HepG2 (cell line): Measurements from ENCODE around the gene MAFF. TPM values are rescaled to one million over a fixed set of nuclear protein-coding genes. Genes with fewer than 3 reads are reported as not detected.
A peak's percentile ranks its signal among the peaks of the same experiment; 100 is the strongest.

Source experiments
- CBX1 ChIP-seq: IDR thresholded peaks from one replicate; pipeline ENCODE4 v1.6.1; 2016; ENCODE audit warnings: antibody characterized with exemption, low read depth
- ELF3 ChIP-seq: IDR thresholded peaks from 2 replicates; pipeline ENCODE4 v1.6.1; 2016; ENCODE audit warnings: missing genetic modification reagents, missing compliant biosample characterization
- ETV6 ChIP-seq: sonication (generic); formaldehyde crosslinking; conservative IDR thresholded peaks from 2 replicates; pipeline ENCODE4 v1.4.0; 2020; ENCODE audit warnings: missing genetic modification reagents
- HNF4A ChIP-seq: sonication (generic); formaldehyde crosslinking; IDR thresholded peaks from 2 replicates; pipeline ENCODE4 v1.4.0; 2020; ENCODE audit warnings: missing genetic modification reagents
- KDM5A ChIP-seq: fragments of 200-600 bp; sonication (generic); IDR thresholded peaks from 2 replicates; pipeline ENCODE4 v1.7.0; 2018; ENCODE audit warnings: antibody characterized with exemption, mild to moderate bottlenecking, low read length, borderline replicate concordance
- MAFF ChIP-seq: IDR thresholded peaks from 2 replicates; pipeline ENCODE4 v1.6.1; 2011; ENCODE audit warnings: low read depth, low read length, improper control_type of control experiment
- MTF2 ChIP-seq: sonication (generic); formaldehyde crosslinking; IDR thresholded peaks from 2 replicates; pipeline ENCODE4 v1.5.0; 2020; ENCODE audit warnings: missing genetic modification reagents, borderline replicate concordance
- MYNN ChIP-seq: sonication (generic); formaldehyde crosslinking; IDR thresholded peaks from 2 replicates; pipeline ENCODE4 v1.4.0; 2020; ENCODE audit warnings: mild to moderate bottlenecking, low read depth, missing genetic modification reagents
- NFATC3 ChIP-seq: sonication (generic); formaldehyde crosslinking; IDR thresholded peaks from 2 replicates; pipeline ENCODE4 v1.5.1; 2020; ENCODE audit warnings: mild to moderate bottlenecking, missing genetic modification reagents
- NR2F6 ChIP-seq, 2 experiments: IDR thresholded peaks; 2 replicates each; pipeline ENCODE4 v1.6.1; 2016; ENCODE audit warnings: antibody characterized with exemption in 1 of 2, mild to moderate bottlenecking in 1 of 2
- PHF8 ChIP-seq: sonication (generic); formaldehyde crosslinking; IDR thresholded peaks from 2 replicates; pipeline ENCODE4 v1.5.0; 2020; ENCODE audit warnings: missing genetic modification reagents
- TAF1 ChIP-seq: sonication (generic); formaldehyde crosslinking; IDR thresholded peaks from 2 replicates; pipeline ENCODE4 v1.4.0; 2020; ENCODE audit warnings: missing genetic modification reagents
- U2AF2 ChIP-seq: fragments of 200-400 bp; formaldehyde crosslinking; IDR thresholded peaks from 2 replicates; pipeline ENCODE4 v1.6.1; 2017; ENCODE audit warnings: low read depth, mild to moderate bottlenecking, low read length
- ZMYM3 ChIP-seq: sonication (generic); formaldehyde crosslinking; IDR thresholded peaks from 2 replicates; pipeline ENCODE4 v1.5.1; 2020; ENCODE audit warnings: mild to moderate bottlenecking, missing genetic modification reagents
- ZNF232 ChIP-seq: sonication (generic); formaldehyde crosslinking; IDR thresholded peaks from 2 replicates; pipeline ENCODE4 v1.4.0; 2020; ENCODE audit warnings: missing genetic modification reagents, borderline replicate concordance
- ZNF260 ChIP-seq: sonication (generic); formaldehyde crosslinking; IDR thresholded peaks from 2 replicates; pipeline ENCODE4 v1.4.0; 2020; ENCODE audit warnings: missing genetic modification reagents, low read depth, mild to moderate bottlenecking, borderline replicate concordance
- ZNF562 ChIP-seq: sonication (generic); formaldehyde crosslinking; IDR thresholded peaks from 2 replicates; pipeline ENCODE4 v1.8.0; 2022; ENCODE audit warnings: missing genetic modification reagents, borderline replicate concordance
- ZNF570 ChIP-seq: sonication (generic); formaldehyde crosslinking; IDR thresholded peaks from 2 replicates; pipeline ENCODE4 v1.4.0; 2020; ENCODE audit warnings: mild to moderate bottlenecking, missing genetic modification reagents, borderline replicate concordance
- ZNF678 ChIP-seq: sonication (generic); formaldehyde crosslinking; IDR thresholded peaks from 2 replicates; pipeline ENCODE4 v1.4.0; 2020; ENCODE audit warnings: mild to moderate bottlenecking, missing genetic modification reagents
- ZNF776 ChIP-seq: sonication (generic); formaldehyde crosslinking; IDR thresholded peaks from 2 replicates; pipeline ENCODE4 v1.4.0; 2020; ENCODE audit warnings: mild to moderate bottlenecking, missing genetic modification reagents
- ZNF841 ChIP-seq: sonication (generic); formaldehyde crosslinking; IDR thresholded peaks from 2 replicates; pipeline ENCODE4 v1.8.1; 2023; ENCODE audit warnings: missing genetic modification reagents, borderline replicate concordance
- ZSCAN30 ChIP-seq: sonication (generic); formaldehyde crosslinking; IDR thresholded peaks from 2 replicates; pipeline ENCODE4 v1.5.0; 2020; ENCODE audit warnings: mild to moderate bottlenecking, missing genetic modification reagents
- polyA plus RNA-seq, 8 experiments: library from polyadenylated mRNA; depleted of rRNA in 3 of 8; stranded (reverse) in 7 of 8; unstranded in 1 of 8; fragments of >200 nt; fragmentation: Illumina TruSeq in 4 of 8; extraction: Trizol in 4 of 8; gene quantifications; 2 replicates each; pipeline versions ENCODE4 v1.2.1 to v1.2.3, GENCODE V29; 2011 to 2016; ENCODE audit warnings: low read depth in 4 of 8, missing spikeins in 1 of 8, mixed read lengths in 1 of 8; ENCODE audit not compliant: insufficient read depth in 1 of 8
- total RNA-seq, 5 experiments: library from RNA; depleted of rRNA; stranded (reverse); fragments of >200 nt; fragmentation: Illumina TruSeq; extraction: Trizol; gene quantifications; 2 replicates each; pipeline ENCODE4 v1.2.3, GENCODE V29; 2016; ENCODE audit warnings: low read depth in 1 of 5
- TF ChIP-seq, protein P1 (sequence below): sonication (generic); formaldehyde crosslinking; IDR thresholded peaks from 2 replicates; pipeline ENCODE4 v1.5.1; 2020; ENCODE audit warnings: missing genetic modification reagents, mild to moderate bottlenecking, borderline replicate concordance
- TF ChIP-seq, protein P2 (sequence below): sonication (generic); formaldehyde crosslinking; IDR thresholded peaks from 2 replicates; pipeline ENCODE4 v1.4.0; 2020; ENCODE audit warnings: missing genetic modification reagents
- TF ChIP-seq, protein P3 (sequence below): sonication (generic); formaldehyde crosslinking; IDR thresholded peaks from 2 replicates; pipeline ENCODE4 v1.8.0; 2022; ENCODE audit warnings: mild to moderate bottlenecking, missing genetic modification reagents, moderate library complexity

MAFF gene
- total and polyA plus RNA-seq, 2 of the 13 experiments (the other 11 are each of a cell fraction or from before 2014, with no cell fraction given) = 5.4 to 14.3 TPM

DNA sequence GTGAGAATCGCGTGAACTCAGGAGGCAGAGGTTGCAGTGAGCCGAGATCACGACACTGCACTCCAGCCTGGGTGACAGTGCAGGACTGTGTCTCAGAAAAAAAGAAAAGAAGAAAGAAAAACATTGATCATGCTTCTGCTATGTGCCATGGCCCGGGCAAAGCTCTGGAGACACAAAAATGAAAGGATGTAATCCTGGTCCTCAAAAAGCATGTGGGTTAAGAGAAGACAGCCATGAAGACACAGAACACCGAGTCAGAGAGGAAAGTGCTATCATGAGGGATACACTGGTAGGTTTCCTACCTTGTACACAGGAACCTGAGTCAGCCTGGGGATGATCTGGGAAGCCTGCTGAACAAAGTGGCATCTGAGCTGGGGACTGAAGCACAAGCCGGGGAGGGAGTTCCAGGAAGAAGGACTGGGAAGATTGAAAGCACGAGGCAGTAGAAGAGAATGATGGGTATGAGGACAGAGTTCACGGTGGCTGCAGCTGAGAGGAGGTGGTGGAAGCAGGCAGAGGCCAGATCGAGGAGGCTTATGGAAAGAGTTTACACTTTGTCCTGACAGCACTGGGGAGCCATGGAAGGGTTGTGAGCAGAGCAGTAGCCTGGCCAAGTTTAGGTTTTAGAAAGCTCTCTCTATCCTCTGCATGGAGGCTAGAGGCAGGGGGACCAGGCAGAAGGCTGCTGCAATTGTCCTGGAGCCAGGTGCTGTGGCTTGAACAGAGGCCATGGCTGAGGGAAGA lies 9.9 kb upstream of the MAFF start (continued):
- TF ChIP-seq ETV6 (CRISPR knock-in tag) (no peak), ZNF232 (CRISPR knock-in tag) (no peak), MYNN (CRISPR knock-in tag) (no peak), ZMYM3 (peak; percentile 92), MAFF (no peak), ZNF841 (no peak), ZNF776 (no peak), PHF8 (CRISPR knock-in tag) (no peak), ZNF260 (CRISPR knock-in tag) (no peak), NR2F6 (IDR thresholded peaks at IDR 0.05) (no peak), NR2F6 (CRISPR knock-in tag; IDR thresholded peaks at IDR 0.05) (no peak), ZSCAN30 (CRISPR knock-in tag) (no peak), ZNF562 (CRISPR knock-in tag) (no peak), NFATC3 (no peak), ZNF570 (CRISPR knock-in tag) (no peak), MTF2 (CRISPR knock-in tag) (no peak), CBX1 (no peak), HNF4A (no peak; the same call in 1 of the 2 replicates), KDM5A (no peak), U2AF2 (no peak), ELF3 (CRISPR knock-in tag) (peak; percentile 50; the same call in 1 of the 2 replicates), ZNF678 (CRISPR knock-in tag) (no peak), TAF1 (CRISPR knock-in tag) (no peak)
- TF ChIP-seq, protein P1, sequence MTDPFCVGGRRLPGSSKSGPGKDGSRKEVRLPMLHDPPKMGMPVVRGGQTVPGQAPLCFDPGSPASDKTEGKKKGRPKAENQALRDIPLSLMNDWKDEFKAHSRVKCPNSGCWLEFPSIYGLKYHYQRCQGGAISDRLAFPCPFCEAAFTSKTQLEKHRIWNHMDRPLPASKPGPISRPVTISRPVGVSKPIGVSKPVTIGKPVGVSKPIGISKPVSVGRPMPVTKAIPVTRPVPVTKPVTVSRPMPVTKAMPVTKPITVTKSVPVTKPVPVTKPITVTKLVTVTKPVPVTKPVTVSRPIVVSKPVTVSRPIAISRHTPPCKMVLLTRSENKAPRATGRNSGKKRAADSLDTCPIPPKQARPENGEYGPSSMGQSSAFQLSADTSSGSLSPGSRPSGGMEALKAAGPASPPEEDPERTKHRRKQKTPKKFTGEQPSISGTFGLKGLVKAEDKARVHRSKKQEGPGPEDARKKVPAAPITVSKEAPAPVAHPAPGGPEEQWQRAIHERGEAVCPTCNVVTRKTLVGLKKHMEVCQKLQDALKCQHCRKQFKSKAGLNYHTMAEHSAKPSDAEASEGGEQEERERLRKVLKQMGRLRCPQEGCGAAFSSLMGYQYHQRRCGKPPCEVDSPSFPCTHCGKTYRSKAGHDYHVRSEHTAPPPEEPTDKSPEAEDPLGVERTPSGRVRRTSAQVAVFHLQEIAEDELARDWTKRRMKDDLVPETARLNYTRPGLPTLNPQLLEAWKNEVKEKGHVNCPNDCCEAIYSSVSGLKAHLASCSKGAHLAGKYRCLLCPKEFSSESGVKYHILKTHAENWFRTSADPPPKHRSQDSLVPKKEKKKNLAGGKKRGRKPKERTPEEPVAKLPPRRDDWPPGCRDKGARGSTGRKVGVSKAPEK (CRISPR knock-in tag) = no peak
- TF ChIP-seq, protein P2, sequence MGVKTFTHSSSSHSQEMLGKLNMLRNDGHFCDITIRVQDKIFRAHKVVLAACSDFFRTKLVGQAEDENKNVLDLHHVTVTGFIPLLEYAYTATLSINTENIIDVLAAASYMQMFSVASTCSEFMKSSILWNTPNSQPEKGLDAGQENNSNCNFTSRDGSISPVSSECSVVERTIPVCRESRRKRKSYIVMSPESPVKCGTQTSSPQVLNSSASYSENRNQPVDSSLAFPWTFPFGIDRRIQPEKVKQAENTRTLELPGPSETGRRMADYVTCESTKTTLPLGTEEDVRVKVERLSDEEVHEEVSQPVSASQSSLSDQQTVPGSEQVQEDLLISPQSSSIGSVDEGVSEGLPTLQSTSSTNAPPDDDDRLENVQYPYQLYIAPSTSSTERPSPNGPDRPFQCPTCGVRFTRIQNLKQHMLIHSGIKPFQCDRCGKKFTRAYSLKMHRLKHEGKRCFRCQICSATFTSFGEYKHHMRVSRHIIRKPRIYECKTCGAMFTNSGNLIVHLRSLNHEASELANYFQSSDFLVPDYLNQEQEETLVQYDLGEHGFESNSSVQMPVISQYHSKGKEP (CRISPR knock-in tag) = no peak
- TF ChIP-seq, protein P3, sequence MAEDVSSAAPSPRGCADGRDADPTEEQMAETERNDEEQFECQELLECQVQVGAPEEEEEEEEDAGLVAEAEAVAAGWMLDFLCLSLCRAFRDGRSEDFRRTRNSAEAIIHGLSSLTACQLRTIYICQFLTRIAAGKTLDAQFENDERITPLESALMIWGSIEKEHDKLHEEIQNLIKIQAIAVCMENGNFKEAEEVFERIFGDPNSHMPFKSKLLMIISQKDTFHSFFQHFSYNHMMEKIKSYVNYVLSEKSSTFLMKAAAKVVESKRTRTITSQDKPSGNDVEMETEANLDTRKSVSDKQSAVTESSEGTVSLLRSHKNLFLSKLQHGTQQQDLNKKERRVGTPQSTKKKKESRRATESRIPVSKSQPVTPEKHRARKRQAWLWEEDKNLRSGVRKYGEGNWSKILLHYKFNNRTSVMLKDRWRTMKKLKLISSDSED (CRISPR knock-in tag) = no peak
- TF ChIP-seq, all 625 proteins: peak for 33
